ENCODE data around the gene GRM8. TPM values are rescaled to one million over a fixed set of nuclear protein-coding genes. Genes with fewer than 3 reads are reported as not detected.

GRM8 gene
- total RNA-seq, 2 experiments from 2014 or later: not detected

- Histone ChIP-seq H4K20me1 (ENCODE audit: insufficient read depth, low read length) (no peaks in the 10 kb centered on the region), H3K4me2 (ENCODE audit: low read length) (no peak overlapping the region), H3K4me3 (ENCODE audit: low read depth, low read length, poor library complexity, severe bottlenecking) (no peak overlapping the region), H3K36me3 (ENCODE audit: insufficient read depth, low read length) (no peaks in the 10 kb centered on the region), H3K79me2 (ENCODE audit: insufficient read depth, low read depth, low read length) (no peaks in the 10 kb centered on the region), H2AFZ (ENCODE audit: low read length) (no peak overlapping the region), H3K9me3 (ENCODE audit: low read length) (no peaks in the 10 kb centered on the region), H3K27ac (ENCODE audit: low read depth, low read length, poor library complexity, severe bottlenecking) (no peak overlapping the region), H3K9me2 (ENCODE audit: insufficient read depth, low read length) (no peaks in the 10 kb centered on the region), H3K4me1 (ENCODE audit: insufficient read depth, low read length, poor library complexity, severe bottlenecking) (no peaks in the 10 kb centered on the region)
- DNase-seq (ENCODE audit: low spot score): no peak
- no peak for TF ChIP-seq CTCF (conservative IDR thresholded peaks at IDR 0.05; ENCODE audit: low read length)
- no peak for TF ChIP-seq EZH2phosphoT487 (IDR thresholded peaks at IDR 0.05; ENCODE audit: borderline replicate concordance, low read depth, low read length)
- CTCF ChIA-PET (ENCODE audit: unreplicated experiment): no interaction called here
- intact Hi-C loops (cut with micrococcal nuclease; ENCODE audit: unreplicated experiment): no loop called here
- POLR2A ChIA-PET: no interaction called here
- BruUV-seq (replicated peaks): no TSS peak
Measured at GRCh38 chr7:126511046-126511445, 741.7 kb downstream of the GRM8 start.

- DNase-seq (ENCODE audit: low spot score): no peak
- Histone ChIP-seq H3K36me3 (ENCODE audit: insufficient read depth, low read length) (no peaks in the 10 kb centered on the region), H2AFZ (ENCODE audit: low read length) (no peak overlapping the region), H3K79me2 (ENCODE audit: insufficient read depth, low read depth, low read length) (no peaks in the 10 kb centered on the region), H3K4me3 (ENCODE audit: low read depth, low read length, poor library complexity, severe bottlenecking) (no peak overlapping the region), H3K9me2 (ENCODE audit: insufficient read depth, low read length) (no peaks in the 10 kb centered on the region), H3K27ac (ENCODE audit: low read depth, low read length, poor library complexity, severe bottlenecking) (no peak overlapping the region), H4K20me1 (ENCODE audit: insufficient read depth, low read length) (no peaks in the 10 kb centered on the region), H3K4me2 (ENCODE audit: low read length) (no peak overlapping the region), H3K9me3 (ENCODE audit: low read length) (no peaks in the 10 kb centered on the region), H3K4me1 (ENCODE audit: insufficient read depth, low read length, poor library complexity, severe bottlenecking) (no peaks in the 10 kb centered on the region)
- POLR2A ChIA-PET: interaction anchor here (0.6 kb wide), 1 partner anchor 1414 kb away, joined by 3 read pairs; no protein-coding TSS in a partner anchor
- intact Hi-C loops (cut with micrococcal nuclease; ENCODE audit: unreplicated experiment): no loop called here
- TF ChIP-seq EZH2phosphoT487 (IDR thresholded peaks at IDR 0.05; ENCODE audit: borderline replicate concordance, low read depth, low read length): no peak
- no peak for TF ChIP-seq CTCF (conservative IDR thresholded peaks at IDR 0.05; ENCODE audit: low read length)
- CTCF ChIA-PET (ENCODE audit: unreplicated experiment): no interaction called here
- no TSS peak for BruUV-seq (replicated peaks)
Measured at GRCh38 chr7:126501617-126502016, 751.1 kb downstream of the GRM8 start.

- ChIA-PET POLR2A (no interaction called here), CTCF (ENCODE audit: unreplicated experiment) (no interaction called here)
- DNase-seq (ENCODE audit: low spot score): no peak
- H3K4me1 ChIP-seq (ENCODE audit: insufficient read depth, low read length, poor library complexity, severe bottlenecking): no peaks in the 10 kb centered on the region
- no peaks in the 10 kb centered on the region for H3K9me2 ChIP-seq (ENCODE audit: insufficient read depth, low read length)
- no peaks in the 10 kb centered on the region for H4K20me1 ChIP-seq (ENCODE audit: insufficient read depth, low read length)
- H3K36me3 ChIP-seq (ENCODE audit: insufficient read depth, low read length): no peaks in the 10 kb centered on the region
- H3K4me3 ChIP-seq (ENCODE audit: low read depth, low read length, poor library complexity, severe bottlenecking): no peak overlapping the region
- H3K79me2 ChIP-seq (ENCODE audit: insufficient read depth, low read depth, low read length): no peaks in the 10 kb centered on the region
- TF ChIP-seq EZH2phosphoT487 (IDR thresholded peaks at IDR 0.05; ENCODE audit: borderline replicate concordance, low read depth, low read length) (no peak), CTCF (conservative IDR thresholded peaks at IDR 0.05; ENCODE audit: low read length) (no peak)
- H3K4me2 ChIP-seq (ENCODE audit: low read length): no peak overlapping the region
- H3K27ac ChIP-seq (ENCODE audit: low read depth, low read length, poor library complexity, severe bottlenecking): no peak overlapping the region
- BruUV-seq (replicated peaks): no TSS peak
- no peaks in the 10 kb centered on the region for H3K9me3 ChIP-seq (ENCODE audit: low read length)
- intact Hi-C loops (cut with micrococcal nuclease; ENCODE audit: unreplicated experiment): no loop called here
- no peak overlapping the region for H2AFZ ChIP-seq (ENCODE audit: low read length)
Measured at GRCh38 chr7:126499481-126499880, 753.3 kb downstream of the GRM8 start.
